ENCODE measurements around the gene RDH11. TPM values are rescaled to one million over a fixed set of nuclear protein-coding genes. Genes with fewer than 3 reads are reported as not detected.

RDH11 gene
- total RNA-seq, 2 donors from 2014 or later, result 19.4 to 26.2 TPM

DNA sequence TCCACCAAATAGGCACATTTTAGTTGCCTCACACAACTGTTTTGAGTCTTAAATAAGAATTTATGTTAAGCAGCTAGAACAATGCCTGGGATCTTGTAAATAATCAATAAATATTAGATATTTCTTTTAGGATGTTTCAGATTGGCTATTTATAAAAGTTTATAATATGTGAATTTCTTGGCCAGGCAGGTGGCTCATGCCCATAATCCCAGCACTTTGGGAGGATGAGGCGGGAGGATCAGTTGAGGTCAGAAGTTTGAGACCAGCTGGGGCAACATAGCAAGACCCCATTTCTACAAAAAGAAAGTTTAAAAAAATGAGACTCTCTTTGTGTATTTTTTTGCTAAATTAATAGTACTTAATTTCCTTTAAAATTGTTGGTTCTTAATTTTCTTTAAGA lies 54.1 kb downstream of the RDH11 start:
- Histone ChIP-seq H3K27me3 (no peaks in the 10 kb centered on the region), H3K36me3 (replicated peaks in 1 of 2; ENCODE audit: insufficient read depth in 1 of 2, low read depth in 2 of 2) (no peaks in the 10 kb centered on the region), H3K4me3 (no peak overlapping the region), H3K4me1 (peaks cover 7% of the 10 kb centered on the region), H3K27ac (no peak overlapping the region), H3K9me3 (no peaks in the 10 kb centered on the region)
- DNase-seq (no peak), ATAC-seq (no peak)
- 96 to 100% methylated on average over 1 of the region's 1 CpG for WGBS, 2 donors
- intact Hi-C loops (cut with DNase I), result no loop called here
- TF ChIP-seq, protein P1, sequence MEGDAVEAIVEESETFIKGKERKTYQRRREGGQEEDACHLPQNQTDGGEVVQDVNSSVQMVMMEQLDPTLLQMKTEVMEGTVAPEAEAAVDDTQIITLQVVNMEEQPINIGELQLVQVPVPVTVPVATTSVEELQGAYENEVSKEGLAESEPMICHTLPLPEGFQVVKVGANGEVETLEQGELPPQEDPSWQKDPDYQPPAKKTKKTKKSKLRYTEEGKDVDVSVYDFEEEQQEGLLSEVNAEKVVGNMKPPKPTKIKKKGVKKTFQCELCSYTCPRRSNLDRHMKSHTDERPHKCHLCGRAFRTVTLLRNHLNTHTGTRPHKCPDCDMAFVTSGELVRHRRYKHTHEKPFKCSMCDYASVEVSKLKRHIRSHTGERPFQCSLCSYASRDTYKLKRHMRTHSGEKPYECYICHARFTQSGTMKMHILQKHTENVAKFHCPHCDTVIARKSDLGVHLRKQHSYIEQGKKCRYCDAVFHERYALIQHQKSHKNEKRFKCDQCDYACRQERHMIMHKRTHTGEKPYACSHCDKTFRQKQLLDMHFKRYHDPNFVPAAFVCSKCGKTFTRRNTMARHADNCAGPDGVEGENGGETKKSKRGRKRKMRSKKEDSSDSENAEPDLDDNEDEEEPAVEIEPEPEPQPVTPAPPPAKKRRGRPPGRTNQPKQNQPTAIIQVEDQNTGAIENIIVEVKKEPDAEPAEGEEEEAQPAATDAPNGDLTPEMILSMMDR (IDR thresholded peaks at IDR 0.05), result no peak
- TF ChIP-seq POLR2A (IDR thresholded peaks at IDR 0.05), result no peak

DNA sequence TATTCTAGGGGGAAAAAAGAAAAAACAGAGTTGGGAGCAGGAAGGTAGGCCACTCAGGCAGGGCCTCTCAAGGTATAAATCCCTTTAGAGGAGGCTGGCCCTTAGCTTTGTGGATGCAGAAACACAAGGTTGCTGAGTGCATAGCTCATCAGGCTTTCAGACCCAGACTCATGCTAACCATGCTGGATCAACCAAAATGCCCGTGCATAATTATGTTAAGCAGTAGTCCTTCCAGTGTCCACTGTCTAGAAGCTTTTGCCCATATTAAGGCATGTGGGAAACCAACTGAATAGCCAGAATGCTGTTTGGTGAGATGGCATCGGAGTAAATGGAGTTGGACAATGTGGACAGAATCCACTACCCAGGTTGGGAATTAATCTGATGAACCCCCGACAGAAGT lies 56.9 kb downstream of the RDH11 start:
- Histone ChIP-seq H3K4me3 (no peak overlapping the region), H3K27ac (no peak overlapping the region), H3K9me3 (no peaks in the 10 kb centered on the region), H3K4me1 (no peaks in the 10 kb centered on the region), H3K27me3 (no peaks in the 10 kb centered on the region), H3K36me3 (replicated peaks in 1 of 2; ENCODE audit: insufficient read depth in 1 of 2, low read depth in 2 of 2) (no peaks in the 10 kb centered on the region)
- ATAC-seq (no peak), DNase-seq (no peak)
- intact Hi-C loops (cut with DNase I), result no loop called here
- TF ChIP-seq POLR2A (IDR thresholded peaks at IDR 0.05), result no peak
- TF ChIP-seq, protein P1 (IDR thresholded peaks at IDR 0.05), result no peak
- 89 to 94% methylated on average over 3 of the region's 3 CpGs for WGBS, 2 donors

GRCh38 chr14:67636361-67636919 lies 59.1 kb downstream of the RDH11 start:
- Histone ChIP-seq H3K9me3 (no peaks in the 10 kb centered on the region), H3K4me1 (no peaks in the 10 kb centered on the region), H3K36me3 (replicated peaks in 1 of 2; ENCODE audit: insufficient read depth in 1 of 2, low read depth in 2 of 2) (no peaks in the 10 kb centered on the region), H3K4me3 (no peak overlapping the region), H3K27ac (no peak overlapping the region), H3K27me3 (no peaks in the 10 kb centered on the region)
- intact Hi-C loops (cut with DNase I), result no loop called here
- TF ChIP-seq, protein P1 (IDR thresholded peaks at IDR 0.05), result no peak
- no peak for TF ChIP-seq POLR2A (IDR thresholded peaks at IDR 0.05)
- peak; percentile 65 for ATAC-seq
- peak in 1 of 4 donors; percentile 9 for DNase-seq
- WGBS, 2 donors, result 60 to 67% methylated on average over 3 of the region's 3 CpGs

- Histone ChIP-seq H3K36me3 (replicated peaks in 1 of 2; ENCODE audit: insufficient read depth in 1 of 2, low read depth in 2 of 2) (no peaks in the 10 kb centered on the region), H3K9me3 (no peaks in the 10 kb centered on the region), H3K27ac (no peak overlapping the region), H3K4me3 (no peak overlapping the region), H3K27me3 (no peaks in the 10 kb centered on the region), H3K4me1 (no peaks in the 10 kb centered on the region)
- intact Hi-C loops (cut with DNase I), result no loop called here
- DNase-seq (no peak), ATAC-seq (no peak)
- 84 to 85% methylated on average over 5 of the region's 5 CpGs for WGBS, 2 donors
- TF ChIP-seq POLR2A (IDR thresholded peaks at IDR 0.05), result no peak
- TF ChIP-seq, protein P1 (IDR thresholded peaks at IDR 0.05), result no peak
These were observed 62.0 kb downstream of the RDH11 start for GRCh38 chr14:67633451-67634147.

DNA sequence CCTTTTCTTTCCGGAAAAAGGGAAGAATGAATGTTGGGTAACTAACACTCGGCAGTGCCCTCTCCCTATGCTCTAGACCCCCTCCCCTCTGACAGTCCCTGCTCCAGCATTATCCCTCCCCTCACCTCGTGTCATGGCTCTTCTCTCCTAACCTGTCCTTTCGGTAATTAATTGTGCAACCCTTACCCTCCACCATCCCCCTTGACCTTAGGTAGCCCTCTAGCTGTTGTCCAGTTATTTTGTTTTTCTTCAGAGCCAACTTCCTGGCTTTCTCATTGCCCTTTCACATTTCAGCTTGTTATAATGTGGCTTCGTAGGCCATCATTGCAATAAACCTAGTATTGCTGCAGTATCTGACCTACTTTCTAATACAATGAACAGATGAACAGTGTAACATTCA lies 64.6 kb downstream of the RDH11 start:
- no peaks in the 10 kb centered on the region for H3K36me3 ChIP-seq (replicated peaks in 1 of 2; ENCODE audit: insufficient read depth in 1 of 2, low read depth in 2 of 2)
- WGBS, 2 donors, result 75 to 90% methylated on average over 5 of the region's 5 CpGs
- no peak for DNase-seq
- H3K4me1 ChIP-seq, result no peaks in the 10 kb centered on the region
- H3K9me3 ChIP-seq, result no peaks in the 10 kb centered on the region
- no peak overlapping the region for H3K4me3 ChIP-seq
- TF ChIP-seq, protein P1 (IDR thresholded peaks at IDR 0.05), result no peak
- no peak for TF ChIP-seq POLR2A (IDR thresholded peaks at IDR 0.05)
- H3K27me3 ChIP-seq, result no peaks in the 10 kb centered on the region
- no peak for ATAC-seq
- intact Hi-C loops (cut with DNase I), result no loop called here
- H3K27ac ChIP-seq, result no peak overlapping the region
